ENCODE results near the gene RPEL1.

Gene RPEL1

DNA sequence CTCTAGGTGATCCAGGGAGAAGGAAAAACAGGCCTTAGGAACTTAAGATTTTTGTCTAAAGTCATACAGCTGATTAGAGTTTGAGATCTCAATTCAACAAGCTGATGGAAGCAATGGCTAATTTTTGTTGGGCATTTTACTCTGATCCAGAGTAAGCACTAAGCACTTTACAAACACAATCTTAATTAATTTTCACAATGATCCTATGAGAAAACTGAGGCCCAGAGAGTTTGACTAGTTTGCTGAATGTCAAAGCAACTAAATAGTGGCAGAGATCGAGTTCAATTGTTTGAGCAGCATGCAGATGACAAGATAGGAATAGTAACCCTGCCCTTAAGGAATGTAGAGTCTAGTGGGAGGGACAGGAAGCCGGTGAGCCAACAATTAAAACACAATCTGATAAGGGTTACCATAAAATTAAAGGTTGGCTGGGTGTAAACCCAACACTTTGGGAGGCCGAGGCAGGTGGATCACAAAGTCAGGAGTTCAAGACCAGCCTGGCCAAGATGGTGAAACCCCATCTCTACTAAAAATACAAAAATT, 13.5 kb upstream of the RPEL1 start:
- ChIA-PET POLR2A (interaction anchor here (0.7 to 2.7 kb wide), 2 partner anchors 40 to 87 kb away, joined by 4 to 30 read pairs; partner anchors contain the start of gene NT5C2), CTCF (interaction anchor here (0.8 to 3.2 kb wide), 6 partner anchors 10 to 505 kb away, joined by 3 to 11 read pairs (median 3); no protein-coding TSS in a partner anchor)
- TF ChIP-seq, protein P1, sequence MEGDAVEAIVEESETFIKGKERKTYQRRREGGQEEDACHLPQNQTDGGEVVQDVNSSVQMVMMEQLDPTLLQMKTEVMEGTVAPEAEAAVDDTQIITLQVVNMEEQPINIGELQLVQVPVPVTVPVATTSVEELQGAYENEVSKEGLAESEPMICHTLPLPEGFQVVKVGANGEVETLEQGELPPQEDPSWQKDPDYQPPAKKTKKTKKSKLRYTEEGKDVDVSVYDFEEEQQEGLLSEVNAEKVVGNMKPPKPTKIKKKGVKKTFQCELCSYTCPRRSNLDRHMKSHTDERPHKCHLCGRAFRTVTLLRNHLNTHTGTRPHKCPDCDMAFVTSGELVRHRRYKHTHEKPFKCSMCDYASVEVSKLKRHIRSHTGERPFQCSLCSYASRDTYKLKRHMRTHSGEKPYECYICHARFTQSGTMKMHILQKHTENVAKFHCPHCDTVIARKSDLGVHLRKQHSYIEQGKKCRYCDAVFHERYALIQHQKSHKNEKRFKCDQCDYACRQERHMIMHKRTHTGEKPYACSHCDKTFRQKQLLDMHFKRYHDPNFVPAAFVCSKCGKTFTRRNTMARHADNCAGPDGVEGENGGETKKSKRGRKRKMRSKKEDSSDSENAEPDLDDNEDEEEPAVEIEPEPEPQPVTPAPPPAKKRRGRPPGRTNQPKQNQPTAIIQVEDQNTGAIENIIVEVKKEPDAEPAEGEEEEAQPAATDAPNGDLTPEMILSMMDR (IDR thresholded peaks at IDR 0.05; ENCODE audit: insufficient read depth, low read length, missing control alignments): no peak
- H3K4me3 ChIP-seq (ENCODE audit: low read depth, low read length): no peak overlapping the region
- no peak for DNase-seq (ENCODE audit: low read depth, low spot score)

DNA sequence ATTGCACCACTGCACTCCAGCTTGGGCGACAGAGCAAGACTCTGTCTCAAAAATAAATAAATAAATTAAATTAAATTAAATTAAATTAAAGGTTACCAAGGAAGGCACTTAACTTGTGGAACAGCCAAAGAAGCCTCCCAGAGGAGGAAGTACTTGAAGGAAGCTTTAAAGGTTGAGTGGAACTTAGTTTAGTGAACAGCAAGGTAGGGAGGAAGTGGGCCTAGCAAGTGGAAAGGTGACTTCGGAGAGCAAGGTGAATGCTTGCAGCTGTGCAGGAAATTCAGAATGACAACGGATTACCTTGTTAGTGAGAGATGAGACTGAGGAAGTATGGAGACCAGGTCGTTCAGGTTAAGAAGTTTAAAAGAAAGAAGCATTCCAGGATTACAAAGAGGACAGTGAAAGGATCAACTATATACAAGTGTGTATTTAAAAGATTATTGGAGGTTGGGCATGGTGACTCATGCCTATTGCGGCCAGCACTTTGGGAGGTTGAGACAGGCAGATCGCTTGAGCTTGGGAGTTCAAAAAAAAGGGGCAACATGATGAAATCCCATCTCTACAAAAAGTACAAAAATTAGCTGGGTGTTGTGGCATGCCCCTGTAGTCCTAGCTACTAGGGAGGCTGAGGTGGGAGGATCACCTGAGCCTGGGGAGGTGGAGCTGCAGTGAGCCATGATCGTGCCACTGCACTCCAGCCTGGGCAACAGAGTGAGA, 12.8 kb upstream of the RPEL1 start:
- DNase-seq (ENCODE audit: low read depth, low spot score): no peak
- TF ChIP-seq, protein P1 (IDR thresholded peaks at IDR 0.05; ENCODE audit: insufficient read depth, low read length, missing control alignments): no peak
- ChIA-PET POLR2A (no interaction called here), CTCF (interaction anchor here (0.8 to 3.2 kb wide), 6 partner anchors 9 to 506 kb away, joined by 3 to 11 read pairs (median 3); no protein-coding TSS in a partner anchor)
- H3K4me3 ChIP-seq (ENCODE audit: low read depth, low read length): no peak overlapping the region

DNA sequence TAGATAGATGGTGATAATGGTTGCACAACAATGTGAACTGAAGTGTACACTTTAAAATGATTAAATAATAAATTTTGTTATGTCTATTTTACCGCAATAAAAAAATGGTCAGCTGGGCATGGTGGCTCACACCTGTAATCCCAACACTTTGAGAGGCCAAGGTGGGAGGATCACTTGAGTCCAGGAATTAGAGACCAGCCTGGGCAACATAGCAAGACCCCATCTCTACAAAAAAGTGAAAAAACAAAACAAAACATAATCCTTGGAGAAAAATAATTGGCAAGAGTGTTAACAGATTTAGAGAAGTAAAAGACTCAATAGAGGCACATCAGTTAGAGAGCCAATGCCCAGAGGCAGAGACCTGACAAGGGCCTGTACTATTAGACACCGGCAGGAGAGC, 9.9 kb upstream of the RPEL1 start:
- no peak for DNase-seq (ENCODE audit: low read depth, low spot score)
- no peak overlapping the region for H3K4me3 ChIP-seq (ENCODE audit: low read depth, low read length)
- TF ChIP-seq, protein P1 (IDR thresholded peaks at IDR 0.05; ENCODE audit: insufficient read depth, low read length, missing control alignments): no peak
- ChIA-PET POLR2A (no interaction called here), CTCF (interaction anchor here (2.3 kb wide), 1 partner anchor 9 kb away, joined by 18 read pairs; no protein-coding TSS in a partner anchor)

DNA sequence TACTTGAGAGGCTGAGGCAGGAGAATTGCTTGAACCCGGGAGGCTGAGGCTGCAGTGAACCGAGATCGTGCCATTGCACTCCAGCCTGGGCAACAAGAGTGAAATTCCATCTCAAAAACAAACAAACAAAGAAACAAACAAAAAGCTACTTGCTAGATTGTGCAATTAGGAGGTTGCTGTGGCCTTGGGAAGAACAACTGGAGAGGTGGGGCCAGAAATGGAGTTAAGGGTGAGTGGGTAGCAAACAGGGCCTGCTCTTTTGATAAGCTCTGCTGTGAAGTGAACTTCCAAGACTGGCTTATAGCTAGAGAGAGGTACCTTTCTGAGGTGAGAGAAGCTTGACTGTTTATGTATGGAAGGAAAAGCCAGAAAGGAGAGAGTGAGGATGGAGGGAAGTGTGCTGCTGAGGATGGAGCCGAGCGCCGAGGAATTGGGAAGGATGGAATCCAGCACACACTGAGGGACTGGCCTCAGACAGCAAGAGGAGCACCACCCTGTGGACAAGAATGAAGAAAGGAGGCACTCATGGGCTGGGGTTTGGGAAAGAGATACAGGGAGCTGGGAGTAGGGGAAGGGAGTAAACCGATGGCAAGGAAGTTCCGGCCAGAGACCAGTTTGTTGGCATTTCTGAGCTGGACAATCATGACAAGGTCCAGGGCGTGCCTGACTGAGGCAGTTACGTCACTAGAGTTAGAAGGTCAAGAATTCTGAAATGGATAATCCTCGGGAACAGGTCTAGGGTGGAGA, 7.0 kb upstream of the RPEL1 start:
- TF ChIP-seq, protein P1 (IDR thresholded peaks at IDR 0.05; ENCODE audit: insufficient read depth, low read length, missing control alignments): peak; percentile 68
- ChIA-PET POLR2A (interaction anchor here (0.6 kb wide), 1 partner anchor 46 kb away, joined by 3 read pairs; no protein-coding TSS in a partner anchor), CTCF (interaction anchor here (0.6 to 4.9 kb wide), 44 partner anchors 9 to 407 kb away, joined by 3 to 44 read pairs (median 4); partner anchors contain the start of genes CNNM2 and NT5C2)
- DNase-seq (ENCODE audit: low read depth, low spot score): no peak
- no peak overlapping the region for H3K4me3 ChIP-seq (ENCODE audit: low read depth, low read length)

DNA sequence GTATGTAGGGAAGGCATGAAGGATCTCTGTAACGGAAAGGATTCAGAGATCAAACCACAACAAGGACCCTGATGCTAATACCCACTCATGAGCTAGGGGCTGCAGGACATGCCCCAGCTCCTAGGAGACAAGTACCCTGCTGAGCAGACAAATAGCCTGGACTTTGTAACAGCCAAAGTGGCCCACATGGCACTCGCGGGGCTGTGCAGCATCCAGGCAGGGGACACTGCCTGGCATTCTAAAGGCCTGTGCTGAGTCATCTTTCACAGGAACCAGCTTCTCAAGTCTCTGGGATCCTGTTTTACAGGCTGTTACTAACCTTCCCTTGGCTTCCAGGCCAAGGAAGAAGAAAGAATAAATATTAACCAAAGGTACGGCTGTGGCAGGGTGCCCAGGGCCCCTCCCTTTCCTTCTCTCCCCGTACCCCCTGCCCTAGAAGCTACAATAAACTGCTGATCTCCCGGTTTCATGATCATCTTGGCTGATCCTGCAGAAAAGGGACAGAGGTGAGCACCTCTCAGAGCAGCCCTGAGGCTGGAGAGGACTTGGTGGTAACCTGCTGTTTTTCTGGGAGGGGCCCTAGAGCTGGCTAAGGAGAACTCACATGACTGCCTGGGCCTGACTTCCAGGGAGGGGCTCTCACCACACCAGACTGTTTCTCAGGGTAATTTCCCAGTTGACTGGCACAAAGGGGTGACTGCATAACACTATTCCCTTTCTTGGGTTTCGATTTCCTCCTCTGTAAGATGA, 4.2 kb upstream of the RPEL1 start:
- ChIA-PET POLR2A (interaction anchor here (0.6 to 1.0 kb wide), 2 partner anchors 49 to 74 kb away, joined by 3 to 4 read pairs; no protein-coding TSS in a partner anchor), CTCF (interaction anchor here (0.9 to 5.0 kb wide), 14 partner anchors 9 to 405 kb away, joined by 3 to 62 read pairs (median 6); partner anchors contain the start of gene CNNM2)

More for the DNA sequence above, 4.2 kb upstream of the RPEL1 start:
- no peak overlapping the region for H3K4me3 ChIP-seq (ENCODE audit: low read depth, low read length)
- DNase-seq (ENCODE audit: low read depth, low spot score): no peak
- TF ChIP-seq, protein P1 (IDR thresholded peaks at IDR 0.05; ENCODE audit: insufficient read depth, low read length, missing control alignments): no peak
